Ovary (tissue), 1 donor: ENCODE results near the gene SLC19A1.

Experiments used
- EP300 ChIP-seq: sonication (generic); formaldehyde crosslinking; IDR thresholded peaks from one replicate; pipeline ENCODE4 v1.6.1; 2017; ENCODE audit warnings: antibody characterized with exemption
- POLR2A ChIP-seq: fragments of 450-650 bp; IDR thresholded peaks from one replicate; pipeline ENCODE4 v1.6.1; 2017; ENCODE audit warnings: antibody characterized with exemption, mild to moderate bottlenecking, moderate library complexity

GRCh38 chr21:45539046-45539795 lies 3.0 kb downstream of the SLC19A1 start:
- TF ChIP-seq POLR2A (no peak), EP300 (no peak)
